ENCODE results near the gene ZNF296.

GRCh38 chr19:45117671-45118070 is 41.4 kb upstream of the ZNF296 start:
- no peak for TF ChIP-seq FOSL1 (IDR thresholded peaks at IDR 0.05; ENCODE audit: low read depth)
- no peak for TF ChIP-seq SIN3A (IDR thresholded peaks at IDR 0.05; ENCODE audit: low read depth)

All from HCT116 (cell line).